ENCODE results near the gene DNAH2. TPM values are rescaled to one million over a fixed set of nuclear protein-coding genes. Genes with fewer than 3 reads are reported as not detected.

Gene DNAH2
- total RNA-seq, 1 experiment from 2014 or later, result 0.15 TPM

DNA sequence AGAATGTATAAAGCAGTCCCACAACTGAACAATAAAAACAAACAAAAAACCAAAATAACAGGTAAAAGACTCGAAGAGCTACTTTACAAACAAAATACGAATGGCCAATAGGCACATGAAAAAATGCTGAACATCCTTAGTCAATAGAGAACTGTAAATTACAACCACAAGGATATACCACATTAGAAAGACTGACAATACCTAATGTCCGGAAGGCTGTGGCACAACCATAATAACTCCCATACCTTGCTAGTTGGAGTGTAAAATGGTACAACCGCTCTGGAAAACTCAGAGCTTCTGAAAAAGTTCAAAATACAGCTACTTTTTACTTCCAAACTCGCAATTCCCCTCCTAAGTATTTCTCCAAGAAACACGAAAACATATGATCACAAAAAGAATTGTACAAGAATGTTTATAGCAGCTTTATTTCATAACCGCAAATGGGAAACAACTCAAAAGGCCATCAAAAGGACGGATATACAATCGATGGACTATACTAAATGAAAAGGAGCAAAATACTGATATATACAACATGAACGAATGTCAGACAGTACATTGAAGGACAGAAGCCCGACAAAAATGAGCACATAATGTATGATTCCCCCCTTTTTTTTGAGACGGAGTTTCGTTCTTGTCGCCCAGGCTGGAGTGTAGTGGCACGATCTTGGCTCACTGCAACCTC is 32.6 kb upstream of the DNAH2 start:
- Histone ChIP-seq H4K8ac (replicated peaks; ENCODE audit: insufficient read length, low read depth, low read length) (no peak overlapping the region), H3K4me2 (ENCODE audit: insufficient read depth, insufficient read length, low read length) (peak overlapping the region; percentile 66), H3K4me1 (ENCODE audit: insufficient read depth, low read length) (no peaks in the 10 kb centered on the region; the same call in 1 of the 2 replicates), H3K14ac (ENCODE audit: insufficient read depth, low read length) (no peak overlapping the region), H2BK120ac (ENCODE audit: low read depth, low read length, poor library complexity, severe bottlenecking) (no peak overlapping the region), H3K23me2 (ENCODE audit: insufficient read length, low read depth, low read length, poor library complexity, severe bottlenecking) (peaks cover 18% of the 10 kb centered on the region), H4K20me1 (ENCODE audit: control insufficient read depth, insufficient read depth, insufficient read length) (no peaks in the 10 kb centered on the region), H3K23ac (ENCODE audit: insufficient read length, low read depth, low read length) (no peak overlapping the region), H3K9ac (ENCODE audit: extremely low read depth, insufficient read length, low read length) (peak overlapping the region; percentile 98), H2BK12ac (ENCODE audit: insufficient read length, low read depth, low read length) (no peak overlapping the region), H3K9me3 (ENCODE audit: control insufficient read depth, low read depth, low read length) (no peaks in the 10 kb centered on the region), H4K91ac (ENCODE audit: insufficient read length, low read depth, low read length) (no peak overlapping the region), H3K79me2 (ENCODE audit: insufficient read depth, low read length) (peaks cover 29% of the 10 kb centered on the region), H2AK5ac (ENCODE audit: insufficient read length, low read length) (no peak overlapping the region), H2BK15ac (ENCODE audit: low read depth, low read length) (no peak overlapping the region), H3K27ac (ENCODE audit: insufficient read length, low read depth, low read length) (peak overlapping the region; percentile 90), H2BK5ac (ENCODE audit: insufficient read length, low read length) (no peak overlapping the region), H2AFZ (ENCODE audit: low read length) (no peak overlapping the region), H3T11ph (ENCODE audit: low read length) (no peak overlapping the region), H3K18ac (ENCODE audit: insufficient read length, low read depth, low read length) (no peak overlapping the region), H3K27me3 (ENCODE audit: insufficient read depth, low read length) (no peaks in the 10 kb centered on the region), H4K5ac (ENCODE audit: insufficient read length, low read depth, low read length) (no peak overlapping the region), H3K79me1 (ENCODE audit: insufficient read depth, low read depth, low read length, poor library complexity, severe bottlenecking) (no peaks in the 10 kb centered on the region), H3K56ac (ENCODE audit: insufficient read length, low read depth, low read length) (peak overlapping the region; percentile 93), H3K4ac (ENCODE audit: low read depth, low read length) (peak overlapping the region; percentile 66; the same call in 1 of the 2 replicates), H2BK20ac (ENCODE audit: low read depth, low read length, poor library complexity, severe bottlenecking) (no peak overlapping the region)
- H3K9me3 Mint-ChIP-seq, result no peaks in the 10 kb centered on the region; a peak in 1 of 5 replicates
- H3K4me1 Mint-ChIP-seq, result peaks cover 23 to 31% of the 10 kb centered on the region in 2 experiments
- H3K36me3 Mint-ChIP-seq (ENCODE audit: insufficient read depth in 1 of 3, low read depth in 3 of 3), result peaks cover 12 to 33% (median 25%) of the 10 kb centered on the region in 3 experiments
- TF ChIP-seq, protein P1, sequence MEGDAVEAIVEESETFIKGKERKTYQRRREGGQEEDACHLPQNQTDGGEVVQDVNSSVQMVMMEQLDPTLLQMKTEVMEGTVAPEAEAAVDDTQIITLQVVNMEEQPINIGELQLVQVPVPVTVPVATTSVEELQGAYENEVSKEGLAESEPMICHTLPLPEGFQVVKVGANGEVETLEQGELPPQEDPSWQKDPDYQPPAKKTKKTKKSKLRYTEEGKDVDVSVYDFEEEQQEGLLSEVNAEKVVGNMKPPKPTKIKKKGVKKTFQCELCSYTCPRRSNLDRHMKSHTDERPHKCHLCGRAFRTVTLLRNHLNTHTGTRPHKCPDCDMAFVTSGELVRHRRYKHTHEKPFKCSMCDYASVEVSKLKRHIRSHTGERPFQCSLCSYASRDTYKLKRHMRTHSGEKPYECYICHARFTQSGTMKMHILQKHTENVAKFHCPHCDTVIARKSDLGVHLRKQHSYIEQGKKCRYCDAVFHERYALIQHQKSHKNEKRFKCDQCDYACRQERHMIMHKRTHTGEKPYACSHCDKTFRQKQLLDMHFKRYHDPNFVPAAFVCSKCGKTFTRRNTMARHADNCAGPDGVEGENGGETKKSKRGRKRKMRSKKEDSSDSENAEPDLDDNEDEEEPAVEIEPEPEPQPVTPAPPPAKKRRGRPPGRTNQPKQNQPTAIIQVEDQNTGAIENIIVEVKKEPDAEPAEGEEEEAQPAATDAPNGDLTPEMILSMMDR (conservative IDR thresholded peaks at IDR 0.05), result no peak
- H3K4me3 Mint-ChIP-seq, result peak overlapping the region; percentile 94 to 97
- no CpG with 5 or more reads among the region's 15 CpGs for WGBS (ENCODE audit: extremely low coverage, insufficient read length, low lambda C conversion rate)
- no peaks in the 10 kb centered on the region for H3K27me3 Mint-ChIP-seq (ENCODE audit: low read depth)
- peak overlapping the region; percentile 100 for H3K27ac Mint-ChIP-seq
- DNase-seq, result no peak
